Smooth muscle cell of bladder (primary cell): ENCODE measurements around the gene SMO. TPM values are rescaled to one million over a fixed set of nuclear protein-coding genes. Genes with fewer than 3 reads are reported as not detected.

ENCODE experiments used
- total RNA-seq: library from RNA; depleted of rRNA; stranded (reverse); fragments of >200 nt; gene quantifications from 2 replicates; pipeline ENCODE4 v1.2.3, GENCODE V29; 2014

SMO gene
- total RNA-seq: 30.2 and 33.5 TPM in 2 replicates

DNA sequence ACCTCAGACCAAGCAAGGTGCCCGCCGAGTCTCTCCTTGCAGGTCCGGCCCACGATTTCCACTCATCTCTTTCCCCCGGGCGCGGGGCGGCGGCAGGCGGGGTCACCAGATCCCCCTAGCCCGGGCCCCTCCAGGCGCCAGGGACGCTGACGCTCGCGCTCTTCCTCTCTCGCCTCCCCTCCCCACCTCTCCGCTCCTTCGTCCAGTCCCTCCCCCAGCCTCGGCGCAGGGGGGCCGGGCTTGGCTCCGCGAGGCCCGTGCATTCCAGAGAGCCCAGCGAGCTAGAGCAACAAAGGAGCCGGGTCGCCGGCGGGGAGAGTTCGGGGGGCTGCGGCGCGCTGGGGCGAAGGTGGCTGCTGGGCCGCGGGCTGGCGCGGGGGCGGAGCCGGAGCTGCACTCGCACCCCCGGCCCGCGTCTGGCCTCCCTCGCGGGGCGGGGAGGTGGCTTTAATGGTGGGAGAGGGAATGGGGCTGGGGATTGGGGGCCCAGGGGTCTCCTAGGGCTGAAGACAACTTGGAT lies at the start of gene SMO:
Gene SMO (plus strand): TSS at position 262 of the 520 bp plus-strand sequence. CDS start 519 bp downstream, outside the sequence.

GRCh38 chr7:129144095-129144833 lies 44.2 kb upstream of the SMO start, which contains the start of gene TSPAN33:
TSS of gene TSPAN33 (plus strand) at chr7:129144707. CDS start at chr7:129144981, 274 bp downstream.

DNA sequence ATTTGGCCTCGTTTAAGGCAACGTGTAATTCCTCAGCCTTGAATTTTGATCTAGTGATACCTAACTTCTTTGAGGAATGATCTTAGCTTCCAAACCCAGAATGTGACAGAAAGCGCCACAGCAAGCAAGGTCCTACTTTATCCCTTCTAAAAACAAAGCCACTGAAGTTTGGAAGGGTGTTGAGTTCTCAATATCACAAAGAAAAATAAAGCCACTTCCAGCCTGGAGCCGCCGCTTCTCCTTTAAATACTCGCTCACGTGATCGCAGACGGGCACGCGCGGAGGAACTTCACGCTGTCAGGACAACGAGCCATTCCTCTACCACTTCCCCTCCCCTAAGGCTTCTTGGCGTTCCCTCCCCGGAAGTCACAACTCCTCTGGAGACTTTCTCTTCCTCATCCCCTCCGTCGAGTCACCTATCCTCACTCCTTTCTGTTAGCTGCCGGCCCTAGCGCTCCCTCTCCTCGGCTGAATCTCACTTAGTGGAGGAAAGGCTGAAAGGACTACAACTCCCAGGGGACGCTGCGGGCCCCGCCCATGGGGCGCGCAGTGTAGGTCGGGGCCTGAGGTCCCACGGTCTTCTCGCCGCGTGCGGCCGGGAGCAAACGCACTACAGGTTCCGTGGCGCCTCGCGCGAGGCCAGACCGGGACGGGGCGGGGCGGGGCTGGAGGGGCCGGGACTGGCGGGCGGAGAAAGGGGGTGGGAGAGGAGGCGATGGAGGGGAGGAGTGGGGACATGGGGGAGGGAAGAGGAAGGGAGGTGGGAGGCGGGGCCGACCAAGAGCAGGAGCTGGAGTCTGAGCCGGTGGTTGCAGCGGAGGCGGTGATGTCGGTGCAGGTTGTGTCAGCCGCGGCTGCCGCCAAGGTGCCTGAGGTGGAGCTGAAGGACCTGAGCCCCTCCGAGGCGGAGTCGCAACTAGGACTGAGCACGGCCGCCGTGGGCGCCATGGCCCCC lies 36.1 kb downstream of the SMO start, which contains the start of gene AHCYL2:
Gene AHCYL2 (plus strand): TSS at position 780 of the 955 bp plus-strand sequence.

Other genes with a start within 250 kb of the SMO start
- gene TNPO3, start 133.5 kb upstream of the SMO start, total RNA-seq: 46.9 and 56.4 TPM in 2 replicates
- gene TSPAN33, start 43.9 kb upstream of the SMO start, total RNA-seq: 0.65 and 1.3 TPM in 2 replicates
- gene AHCYL2, start 36.4 kb downstream of the SMO start, total RNA-seq: 6.3 and 8.1 TPM in 2 replicates
- 2.7 and 4.3 TPM in 2 replicates for gene STRIP2, start 245.8 kb downstream of the SMO start, total RNA-seq